Measurements from ENCODE around the gene YTHDC1.

DNA sequence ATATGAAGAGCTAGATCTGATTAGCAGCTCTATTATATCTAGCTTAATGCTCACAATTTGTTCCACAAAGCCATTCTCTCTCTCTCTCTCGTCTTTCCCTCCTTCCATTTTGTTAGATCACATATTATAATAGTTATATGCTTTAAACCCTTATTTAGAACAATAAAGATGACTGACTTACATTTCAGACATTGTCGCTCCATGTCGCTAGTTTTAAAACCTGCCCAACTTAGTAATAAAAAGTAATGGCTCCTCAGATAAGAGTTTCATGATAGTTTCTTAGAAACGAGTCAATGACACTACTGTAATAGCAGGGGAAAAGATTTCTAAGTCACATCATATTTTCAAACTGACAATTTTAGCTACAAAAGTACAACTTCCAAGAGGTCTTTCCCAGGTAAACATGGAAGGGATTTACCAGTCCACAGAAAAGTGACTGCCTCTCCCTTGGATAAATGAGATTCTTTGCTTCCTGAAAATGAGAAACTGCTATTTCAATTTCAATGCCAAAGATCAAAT, 38.5 kb upstream of the YTHDC1 start:
- TF ChIP-seq, protein P1, sequence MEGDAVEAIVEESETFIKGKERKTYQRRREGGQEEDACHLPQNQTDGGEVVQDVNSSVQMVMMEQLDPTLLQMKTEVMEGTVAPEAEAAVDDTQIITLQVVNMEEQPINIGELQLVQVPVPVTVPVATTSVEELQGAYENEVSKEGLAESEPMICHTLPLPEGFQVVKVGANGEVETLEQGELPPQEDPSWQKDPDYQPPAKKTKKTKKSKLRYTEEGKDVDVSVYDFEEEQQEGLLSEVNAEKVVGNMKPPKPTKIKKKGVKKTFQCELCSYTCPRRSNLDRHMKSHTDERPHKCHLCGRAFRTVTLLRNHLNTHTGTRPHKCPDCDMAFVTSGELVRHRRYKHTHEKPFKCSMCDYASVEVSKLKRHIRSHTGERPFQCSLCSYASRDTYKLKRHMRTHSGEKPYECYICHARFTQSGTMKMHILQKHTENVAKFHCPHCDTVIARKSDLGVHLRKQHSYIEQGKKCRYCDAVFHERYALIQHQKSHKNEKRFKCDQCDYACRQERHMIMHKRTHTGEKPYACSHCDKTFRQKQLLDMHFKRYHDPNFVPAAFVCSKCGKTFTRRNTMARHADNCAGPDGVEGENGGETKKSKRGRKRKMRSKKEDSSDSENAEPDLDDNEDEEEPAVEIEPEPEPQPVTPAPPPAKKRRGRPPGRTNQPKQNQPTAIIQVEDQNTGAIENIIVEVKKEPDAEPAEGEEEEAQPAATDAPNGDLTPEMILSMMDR (IDR thresholded peaks at IDR 0.05) = no peak
- no peak for TF ChIP-seq POLR2A (IDR thresholded peaks at IDR 0.05)
